GM19397 (cell line): ENCODE measurements around the gene SPTB.
"Not testable (repeated sequence)": the region's sequence is repeated elsewhere in the genome, so short reads cannot be mapped to it uniquely, and the experiment has no call there.

Experiments used
- ATAC-seq: cut with Tn5 transposase; IDR thresholded peaks from one replicate; pipeline ENCODE4 v1.9.1; 2021; ENCODE audit warnings: mild to moderate bottlenecking, moderate library complexity; ENCODE audit not compliant: unreplicated experiment

Gene SPTB

GRCh38 chr14:64879635-64880220, at the start of gene SPTB:
TSS of gene SPTB (minus strand) at chr14:64879907. CDS start at chr14:64823094, 56,813 bp downstream.
- peak; percentile 49 for ATAC-seq

- no peak for ATAC-seq
Measured at GRCh38 chr14:64929014-64929359, 49.3 kb upstream of the SPTB start.

- peak; percentile 67 for ATAC-seq
Measured at GRCh38 chr14:64928239-64929013, 48.7 kb upstream of the SPTB start.

GRCh38 chr14:64927031-64927430, 47.3 kb upstream of the SPTB start:
- no peak for ATAC-seq

GRCh38 chr14:64926398-64926995, 46.8 kb upstream of the SPTB start:
- no peak for ATAC-seq

- no peak for ATAC-seq
Measured at GRCh38 chr14:64923015-64923414, 43.3 kb upstream of the SPTB start.

- ATAC-seq, result no peak
Measured at GRCh38 chr14:64920465-64920864, 40.8 kb upstream of the SPTB start.

GRCh38 chr14:64919618-64920017, 39.9 kb upstream of the SPTB start:
- ATAC-seq, result no peak

GRCh38 chr14:64919215-64919614, 39.5 kb upstream of the SPTB start:
- ATAC-seq, result no peak

- no peak for ATAC-seq
Measured at GRCh38 chr14:64918216-64918615, 38.5 kb upstream of the SPTB start.

- no peak for ATAC-seq
Measured at GRCh38 chr14:64915797-64916196, 36.1 kb upstream of the SPTB start.

- no peak for ATAC-seq
Measured at GRCh38 chr14:64915029-64915424, 35.3 kb upstream of the SPTB start.

GRCh38 chr14:64914237-64915028, 34.7 kb upstream of the SPTB start, which contains the start of gene CHURC1:
TSS of gene CHURC1 (plus strand) at chr14:64914455. CDS start at chr14:64914496, 41 bp downstream.
- ATAC-seq, result peak; percentile 98

GRCh38 chr14:64913477-64913876, 33.8 kb upstream of the SPTB start:
- ATAC-seq, result not testable (repeated sequence)

- ATAC-seq, result no peak
Measured at GRCh38 chr14:64912261-64912660, 32.6 kb upstream of the SPTB start.

GRCh38 chr14:64910847-64911495, 31.3 kb upstream of the SPTB start:
- ATAC-seq, result no peak

GRCh38 chr14:64906022-64906421, 26.3 kb upstream of the SPTB start:
- ATAC-seq, result no peak

GRCh38 chr14:64899958-64900357, 20.3 kb upstream of the SPTB start:
- no peak for ATAC-seq

- ATAC-seq, result no peak
Measured at GRCh38 chr14:64891839-64892375, 12.2 kb upstream of the SPTB start.

- ATAC-seq, result no peak
Measured at GRCh38 chr14:64891173-64891838, 11.6 kb upstream of the SPTB start.
